Activated naive CD4-positive, alpha-beta T cell treated with Interleukin-2 at 50 U/mL for 16 hours (primary cell): Measurements from ENCODE around the gene ATP8B1.

ENCODE experiments used
- DNase-seq: peaks from one replicate; pipeline ENCODE4 v3.0.0-alpha.2; 2020

Gene ATP8B1

DNA sequence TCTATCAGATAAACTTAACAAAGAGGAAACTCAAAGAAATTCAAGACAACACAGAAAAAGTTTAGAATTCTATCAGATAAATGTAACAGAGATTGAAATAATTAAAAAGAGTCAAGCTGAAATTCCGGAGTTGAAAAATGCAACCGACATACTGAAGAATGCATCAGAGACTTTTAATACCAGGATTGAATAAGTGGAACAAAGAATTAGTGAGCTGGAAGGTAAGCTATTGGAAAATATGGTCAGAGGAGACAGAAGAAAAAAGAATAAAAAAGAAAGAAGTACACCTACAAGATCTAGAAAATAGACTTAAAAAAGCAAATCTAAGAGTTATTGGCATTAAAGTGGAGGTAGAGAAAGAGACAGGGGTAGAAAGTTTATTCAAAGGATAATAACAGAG, 88.0 kb downstream of the ATP8B1 start:
- no peak for DNase-seq

DNA sequence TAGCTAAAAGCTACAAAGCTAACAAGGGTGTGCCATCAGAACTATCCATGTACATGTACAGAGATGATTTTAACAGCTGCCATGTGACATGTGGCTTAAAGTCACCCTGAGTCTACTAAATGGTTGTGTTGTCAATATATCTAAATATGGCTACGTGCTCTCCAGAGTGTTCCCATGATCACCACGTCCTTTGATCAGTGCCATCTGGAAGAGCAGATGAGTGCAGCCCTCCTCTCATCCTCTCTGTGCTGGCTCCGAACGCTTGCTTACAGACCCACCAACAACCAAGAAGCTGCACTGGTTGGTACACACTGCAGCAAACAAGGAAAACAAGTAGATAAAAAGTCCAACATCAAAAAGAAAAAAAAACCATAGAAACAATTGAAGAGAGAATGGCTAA, 92.9 kb downstream of the ATP8B1 start:
- DNase-seq, result no peak

GRCh38 chr18:57709335-57709734, 93.8 kb downstream of the ATP8B1 start:
- DNase-seq, result no peak

GRCh38 chr18:57708288-57708687, 94.8 kb downstream of the ATP8B1 start:
- DNase-seq, result no peak

- no peak for DNase-seq
Observed at GRCh38 chr18:57705832-57706595, 97.1 kb downstream of the ATP8B1 start.

DNA sequence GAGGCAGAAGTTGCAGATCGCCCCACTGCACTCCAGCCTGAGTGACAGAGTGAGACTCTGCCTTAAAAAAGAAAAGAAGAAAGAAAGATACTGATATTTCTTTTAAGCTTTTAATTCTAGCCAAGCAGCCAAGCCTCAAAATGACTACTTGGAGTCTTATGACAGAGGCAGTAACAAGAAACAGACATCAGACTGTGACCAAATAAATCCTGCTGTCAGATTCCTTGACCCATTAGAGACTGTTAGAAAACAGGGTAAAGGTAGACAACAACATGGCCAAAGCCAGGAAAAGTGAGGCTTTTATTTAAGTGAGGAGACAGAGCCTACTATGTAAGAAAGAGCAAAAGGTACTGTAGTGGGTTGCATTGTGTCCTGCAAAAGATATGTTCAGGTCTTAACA, 98.1 kb downstream of the ATP8B1 start:
- no peak for DNase-seq

- DNase-seq, result no peak
Observed at GRCh38 chr18:57698571-57699276, 104.4 kb downstream of the ATP8B1 start.

- no peak for DNase-seq
Observed at GRCh38 chr18:57697426-57697825, 105.7 kb downstream of the ATP8B1 start.

- DNase-seq, result no peak
Observed at GRCh38 chr18:57696271-57696670, 106.8 kb downstream of the ATP8B1 start.

GRCh38 chr18:57691363-57691762, 111.8 kb downstream of the ATP8B1 start:
- DNase-seq, result no peak

DNA sequence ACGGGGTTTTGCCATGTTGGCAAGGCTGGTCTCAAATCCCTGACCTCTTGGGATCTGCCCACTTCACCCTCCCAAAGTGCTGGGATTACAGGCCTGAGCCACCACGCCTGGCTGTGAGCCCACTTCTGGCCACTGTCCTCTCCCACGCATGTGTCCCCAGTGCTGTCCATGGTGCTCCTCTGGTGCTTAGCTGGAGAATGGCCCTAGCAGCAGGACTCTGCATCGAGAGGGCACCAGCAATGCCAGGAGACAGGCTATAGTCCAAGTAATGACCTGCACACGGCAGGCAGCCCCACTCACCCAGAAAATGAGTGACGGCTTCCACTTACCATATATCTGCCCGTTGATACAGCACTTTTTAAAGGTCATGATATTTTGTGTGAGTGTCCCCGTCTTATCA, 115.1 kb downstream of the ATP8B1 start:
- DNase-seq, result no peak

DNA sequence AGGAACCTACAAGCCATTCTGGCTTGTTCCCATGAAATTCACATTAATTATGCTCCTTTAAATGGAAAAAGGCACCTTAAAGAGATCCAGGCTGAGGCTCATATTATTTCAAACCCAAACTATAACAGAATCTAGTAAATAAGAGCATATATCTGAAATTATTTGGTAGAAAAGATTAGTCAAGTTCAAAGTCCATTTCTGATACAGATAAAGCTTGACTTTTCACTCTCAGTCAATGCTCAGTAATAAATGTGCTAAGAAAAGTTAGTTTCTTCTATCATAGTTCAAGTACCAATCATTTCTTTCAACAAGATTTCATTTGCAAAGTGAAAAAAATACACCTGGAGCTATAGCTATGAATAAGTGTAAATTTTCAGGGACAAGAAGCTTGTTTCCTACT, 119.6 kb downstream of the ATP8B1 start:
- no peak for DNase-seq

- no peak for DNase-seq
Observed at GRCh38 chr18:57677262-57678211, 125.6 kb downstream of the ATP8B1 start.

DNA sequence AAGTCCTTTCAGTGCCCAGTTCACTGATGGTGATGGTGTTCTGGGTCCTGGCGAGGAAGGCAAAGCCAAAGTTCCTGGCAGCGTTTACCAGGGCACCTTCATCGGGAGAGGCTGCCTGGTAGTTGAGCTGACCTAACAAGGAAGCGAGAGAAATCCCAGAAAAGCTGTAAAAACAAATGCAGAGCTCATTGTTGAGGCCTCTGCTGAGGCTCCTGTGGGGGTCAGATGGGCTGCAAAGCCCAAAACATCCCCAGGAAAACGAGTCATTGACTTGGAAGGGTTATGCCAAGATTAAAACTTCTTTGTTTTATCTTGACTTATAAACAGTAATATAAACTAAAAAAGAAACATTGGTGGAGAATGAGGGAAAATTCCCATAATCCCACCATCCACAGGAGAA, 128.2 kb downstream of the ATP8B1 start:
- DNase-seq, result no peak

DNA sequence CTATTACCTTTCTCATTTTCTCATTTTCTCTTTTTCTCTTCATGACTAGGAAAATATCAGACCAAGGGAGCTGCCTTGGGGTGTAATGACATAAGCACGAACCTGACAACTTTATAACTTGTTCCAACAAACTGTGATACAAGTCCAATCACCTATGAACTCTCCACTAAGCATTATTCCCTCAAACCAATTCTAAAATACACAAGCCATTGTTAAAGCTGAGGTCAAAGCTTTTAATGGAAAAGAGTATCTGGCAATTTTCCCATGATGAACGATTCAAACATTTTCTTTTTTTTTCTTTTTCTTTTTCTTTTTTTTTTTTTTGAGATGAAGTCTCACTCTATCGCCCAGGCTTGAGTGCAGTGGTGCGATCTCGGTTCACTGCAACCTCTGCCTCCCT, 133.1 kb downstream of the ATP8B1 start:
- no peak for DNase-seq

DNA sequence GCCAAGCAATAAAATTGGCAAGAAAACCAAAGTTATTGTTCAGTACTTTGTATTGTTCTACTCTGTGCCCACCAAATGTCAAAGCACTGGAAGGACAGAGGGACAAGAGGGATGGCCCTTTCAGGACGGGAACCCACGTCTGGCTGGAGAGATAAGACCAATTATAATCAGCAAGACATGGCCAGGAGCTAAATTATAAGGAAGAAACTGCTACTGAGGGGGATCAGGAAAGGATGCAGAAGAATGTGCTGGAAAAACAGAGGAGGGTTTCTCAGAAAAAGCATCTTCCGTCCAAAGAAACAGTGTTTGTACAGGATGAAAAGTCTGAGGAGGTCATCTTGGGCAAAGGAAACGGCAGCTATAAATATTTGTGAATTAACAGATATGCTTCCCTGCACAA, 135.1 kb downstream of the ATP8B1 start:
- DNase-seq, result no peak

- no peak for DNase-seq
Observed at GRCh38 chr18:57666818-57667497, 136.2 kb downstream of the ATP8B1 start.

- DNase-seq, result no peak
Observed at GRCh38 chr18:57664568-57665165, 138.4 kb downstream of the ATP8B1 start.

DNA sequence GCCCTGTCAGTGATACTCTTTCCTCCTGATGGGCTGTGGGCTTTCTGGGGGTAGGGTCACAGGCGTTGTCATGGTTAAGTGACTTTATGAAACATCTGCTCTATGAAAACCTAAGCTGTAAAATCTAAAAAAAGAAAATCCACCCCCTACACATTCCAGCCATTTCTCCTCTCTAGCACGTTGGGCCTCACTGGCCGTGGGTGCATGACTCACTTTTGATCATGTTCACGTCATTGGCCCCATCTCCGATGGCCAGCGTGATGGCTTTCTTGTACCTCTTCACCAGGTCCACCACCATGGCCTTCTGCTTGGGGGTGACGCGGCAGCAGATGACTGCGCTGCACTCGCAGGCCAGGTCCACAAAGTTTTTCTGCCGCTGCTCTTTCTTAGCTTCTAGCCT, 142.2 kb downstream of the ATP8B1 start:
- no peak for DNase-seq

DNA sequence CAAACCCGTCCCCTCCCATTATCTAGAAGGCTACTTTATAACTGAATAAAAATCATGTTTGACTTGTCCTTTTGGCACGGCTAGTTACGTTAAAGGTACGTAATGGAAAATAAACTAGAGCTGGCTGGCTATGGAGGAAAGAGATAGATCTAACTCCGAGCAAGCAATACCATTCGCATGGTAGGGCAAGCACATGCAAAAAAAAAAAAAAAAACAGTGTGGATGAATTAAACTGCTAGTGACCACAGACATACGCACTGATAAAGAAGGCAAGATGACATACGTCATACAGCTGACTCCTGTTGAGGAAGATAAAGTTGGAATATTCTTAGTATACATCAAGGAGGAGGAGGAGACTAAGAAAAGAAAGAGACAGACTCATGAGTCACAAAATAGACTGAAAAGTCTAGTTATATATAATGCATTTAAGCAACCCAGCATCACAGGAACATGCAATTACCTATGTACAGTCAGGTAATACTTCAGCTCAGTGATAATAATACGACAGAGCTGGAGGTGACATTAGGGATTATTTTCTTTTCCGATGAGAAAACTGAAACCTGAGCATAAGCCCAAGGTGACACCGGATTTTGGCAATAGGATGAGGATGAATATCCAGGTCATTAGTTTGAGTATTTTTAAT, 143.5 kb downstream of the ATP8B1 start:
- no peak for DNase-seq

GRCh38 chr18:57657542-57657941, 145.6 kb downstream of the ATP8B1 start:
- DNase-seq, result no peak

DNA sequence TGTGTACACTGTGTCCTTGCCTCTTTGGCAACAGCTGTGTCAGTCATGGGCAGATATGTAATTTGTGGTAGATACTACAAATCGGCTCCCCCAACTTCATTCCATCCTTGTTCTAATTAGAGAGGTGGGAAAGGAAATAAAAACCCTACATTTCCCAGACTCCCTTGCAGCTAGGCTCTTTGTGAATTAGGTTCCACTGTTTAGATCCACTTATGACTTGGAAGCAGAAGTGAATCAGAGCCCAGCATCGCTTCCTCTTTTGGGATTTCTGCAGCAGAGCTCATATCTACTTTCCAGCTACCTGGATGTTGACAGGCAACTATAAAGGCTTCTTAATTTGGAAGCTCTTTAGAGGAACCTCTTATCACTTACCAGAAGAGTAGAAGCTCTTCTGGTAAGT, 147.4 kb downstream of the ATP8B1 start:
- no peak for DNase-seq
